NCI-H345 treated with DMSO at 0.1 percent for 48 hours (cell line): Measurements from ENCODE around the gene PAK1.
"Not testable (repeated sequence)": the region's sequence is repeated elsewhere in the genome, so short reads cannot be mapped to it uniquely, and the experiment has no call there.

Source experiments
- DNase-seq: peaks from one replicate; lab custom pipeline; 2025; ENCODE audit not compliant: unreplicated experiment; lab: John Stamatoyannopoulos, UW

PAK1 gene

DNA sequence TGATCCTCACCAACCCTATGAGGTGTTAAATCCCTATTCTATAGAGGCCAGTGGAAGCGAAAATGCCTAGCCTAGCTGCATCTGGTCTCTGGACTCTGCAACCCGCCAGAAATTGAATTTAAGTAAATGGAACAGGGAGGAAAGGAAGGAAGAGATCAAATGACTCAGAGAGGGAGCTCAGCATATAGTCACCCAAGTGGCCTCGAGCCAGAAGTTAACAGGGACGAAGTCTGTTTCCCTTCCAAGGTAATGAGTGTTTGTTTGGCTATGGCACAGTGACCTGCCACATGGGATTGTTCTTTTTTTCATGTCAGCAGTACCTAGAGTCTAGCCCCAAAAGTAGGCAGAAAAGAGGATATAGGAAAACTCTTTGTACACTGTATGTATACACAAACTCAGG lies 66.3 kb downstream of the PAK1 start:
- no peak for DNase-seq

DNA sequence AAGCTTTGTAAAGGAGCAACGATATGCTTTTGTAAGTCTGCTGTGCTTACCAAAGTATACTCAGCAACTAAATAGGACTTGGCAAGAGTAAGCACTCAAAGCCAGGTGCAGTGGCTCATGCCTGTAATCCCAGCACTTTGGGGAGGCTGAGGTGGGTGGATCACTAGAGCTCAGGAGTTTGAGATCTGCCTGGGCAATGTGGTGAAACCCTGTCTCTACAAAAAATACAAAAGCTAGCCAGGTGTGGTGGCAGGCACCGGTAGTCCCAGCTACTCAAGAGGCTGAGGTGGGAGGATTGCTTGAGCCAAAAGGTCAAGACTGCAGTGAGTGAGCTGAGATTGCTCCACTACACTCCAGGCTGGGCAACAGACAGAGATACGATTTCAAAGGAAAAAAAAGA lies 67.5 kb downstream of the PAK1 start:
- no peak for DNase-seq

DNA sequence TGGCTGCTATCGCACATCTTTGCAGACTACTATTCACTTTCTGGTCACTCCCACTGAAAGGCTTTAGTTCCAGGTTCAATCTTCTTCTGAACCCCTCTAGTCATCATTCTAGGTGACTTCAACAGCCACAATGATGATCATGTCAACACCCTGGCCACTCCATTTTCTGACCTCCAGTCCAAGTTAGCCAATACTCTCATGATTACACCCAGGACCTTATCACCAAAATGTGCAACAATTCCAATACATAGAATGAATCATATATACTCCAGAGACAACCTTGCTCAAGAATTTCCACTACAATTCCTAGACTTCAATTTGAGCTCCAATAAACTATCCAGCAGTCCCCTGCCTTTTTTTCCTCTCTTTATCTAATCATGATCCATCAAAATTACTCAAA lies 70.7 kb downstream of the PAK1 start:
- DNase-seq, result no peak

DNA sequence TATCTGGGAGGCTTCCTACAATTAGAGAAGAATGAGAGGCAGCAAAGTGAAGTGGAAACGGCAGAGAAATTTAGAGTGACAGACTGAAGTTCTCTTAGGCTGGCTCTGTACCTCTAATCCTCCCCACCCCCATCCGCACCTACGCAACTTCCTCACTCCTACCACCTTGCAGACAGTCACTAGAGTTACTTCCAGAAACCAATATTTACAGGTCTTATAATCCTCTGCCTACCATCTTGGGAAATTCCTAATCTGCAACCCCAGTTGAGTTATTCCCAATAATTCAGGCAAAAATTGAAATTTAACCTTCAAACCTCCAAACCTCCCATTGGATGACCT lies 71.7 kb downstream of the PAK1 start:
- DNase-seq, result no peak

- no peak for DNase-seq
These were observed 72.2 kb downstream of the PAK1 start for GRCh38 chr11:77401486-77402217.

- no peak for DNase-seq
These were observed 73.0 kb downstream of the PAK1 start for GRCh38 chr11:77400775-77401449.

- DNase-seq, result no peak
These were observed 73.6 kb downstream of the PAK1 start for GRCh38 chr11:77400271-77400670.

DNA sequence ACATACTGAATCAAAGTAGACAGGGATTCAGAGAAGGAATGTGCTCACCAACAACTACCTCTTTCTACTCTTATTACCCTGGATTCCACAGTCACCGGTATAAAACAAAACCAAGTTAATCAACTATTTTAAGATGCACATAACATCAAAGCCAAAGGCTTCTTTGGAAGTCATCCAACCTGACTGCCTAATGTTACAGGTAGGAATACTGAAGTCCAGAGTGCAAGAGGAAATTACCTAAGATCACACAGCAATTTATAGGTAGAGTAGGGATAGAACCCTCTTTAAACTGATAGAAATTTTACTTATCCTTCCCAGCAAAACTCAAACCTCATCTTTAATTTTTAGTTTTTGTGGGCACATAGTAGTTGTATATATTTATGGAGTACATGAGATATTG lies 76.3 kb downstream of the PAK1 start:
- no peak for DNase-seq

DNA sequence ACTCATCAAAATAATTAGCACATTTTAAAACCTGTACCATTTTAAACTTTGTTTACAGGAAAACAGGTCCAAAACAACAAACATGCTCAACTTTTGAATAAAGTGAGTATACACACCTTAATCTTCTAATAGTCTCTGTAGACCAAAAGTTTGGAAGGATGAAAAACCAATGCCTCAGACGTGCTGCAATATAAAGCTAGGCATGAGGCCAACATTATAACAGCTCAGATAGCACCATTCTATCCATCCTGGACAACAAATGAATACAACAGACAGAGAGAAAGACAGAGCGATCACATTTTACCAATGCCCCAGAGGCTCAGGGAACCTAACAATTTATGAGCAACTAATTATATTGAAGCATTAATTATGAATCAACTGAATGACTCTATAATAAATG lies 77.0 kb downstream of the PAK1 start:
- DNase-seq, result no peak

GRCh38 chr11:77396305-77396704 lies 77.6 kb downstream of the PAK1 start:
- DNase-seq, result no peak

DNA sequence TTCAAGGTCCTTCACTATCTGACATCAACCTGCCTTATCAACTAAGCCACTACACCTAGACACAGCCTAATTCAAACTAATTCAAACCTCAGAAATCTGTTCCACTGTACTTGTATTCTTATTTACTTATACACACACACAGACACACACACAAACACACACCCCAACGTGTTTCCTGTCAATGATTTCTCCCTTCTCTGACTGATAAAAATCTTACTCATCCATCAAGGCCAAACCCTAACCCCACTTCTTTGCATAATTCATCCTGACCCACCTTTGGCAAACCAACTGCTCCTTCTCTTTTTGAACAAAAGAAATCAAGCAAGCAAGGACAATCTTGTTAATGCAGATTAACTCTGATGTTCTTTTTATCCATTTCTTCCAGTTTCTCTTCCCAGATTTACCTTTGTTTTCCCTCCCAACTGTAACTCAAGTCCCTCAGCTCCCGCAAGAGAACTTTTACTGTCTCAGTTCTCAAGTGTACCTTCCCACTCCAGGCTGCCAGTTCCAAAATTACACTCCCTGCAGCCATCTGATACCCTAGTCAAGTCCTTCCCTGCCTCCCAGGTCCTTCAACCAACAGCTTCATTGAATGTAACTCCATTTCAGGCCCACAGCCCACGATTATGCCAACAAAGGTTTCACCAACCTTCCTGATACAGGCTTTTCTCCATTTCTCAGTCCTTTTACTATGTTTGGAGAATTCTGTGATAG lies 78.3 kb downstream of the PAK1 start:
- no peak for DNase-seq

DNA sequence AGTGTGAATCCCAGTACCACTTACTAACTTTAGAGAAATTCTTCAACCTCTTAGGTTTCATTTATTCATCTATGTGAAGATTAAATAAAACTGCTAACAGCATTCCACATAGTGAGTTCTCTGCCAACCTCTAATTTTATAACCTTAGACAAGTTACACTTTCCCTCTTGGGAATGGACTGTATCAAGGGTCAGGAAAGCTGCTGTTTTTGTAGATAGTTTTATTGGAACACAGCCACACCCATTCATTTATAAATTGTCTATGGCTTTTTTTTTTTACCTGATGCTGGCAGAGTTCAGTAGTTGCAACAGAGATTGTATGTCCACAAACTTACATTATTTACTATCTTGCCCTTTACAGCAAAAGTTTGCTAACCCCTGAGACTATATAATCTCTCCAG lies 81.1 kb downstream of the PAK1 start:
- DNase-seq, result no peak

- DNase-seq, result no peak
These were observed 86.2 kb downstream of the PAK1 start for GRCh38 chr11:77387701-77388100.

- no peak for DNase-seq
These were observed 87.7 kb downstream of the PAK1 start for GRCh38 chr11:77386178-77386577.

DNA sequence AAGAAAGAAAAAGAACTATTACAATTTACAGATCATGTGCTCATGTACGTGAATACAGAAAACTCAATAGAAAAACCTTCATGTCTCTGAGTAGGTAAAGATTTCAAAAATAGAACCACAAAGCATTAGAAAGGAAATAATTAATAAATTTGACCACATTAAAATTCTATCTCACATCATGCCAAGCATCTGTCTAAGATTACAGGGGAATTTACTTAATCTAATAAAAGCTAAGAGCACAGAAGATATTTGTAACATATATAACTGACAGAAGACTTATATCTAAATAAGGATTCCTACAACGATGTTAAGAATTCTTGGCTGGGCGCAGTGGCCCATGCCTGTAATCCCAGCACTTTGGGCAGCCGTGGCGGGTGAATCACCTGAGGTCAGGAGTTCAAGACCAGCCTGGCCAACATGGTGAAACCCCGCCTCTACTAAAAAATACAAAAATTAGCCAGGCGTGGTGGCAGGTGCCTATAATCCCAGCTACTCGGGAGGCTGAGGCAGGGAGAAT lies 88.6 kb downstream of the PAK1 start:
- not testable (repeated sequence) for DNase-seq

DNA sequence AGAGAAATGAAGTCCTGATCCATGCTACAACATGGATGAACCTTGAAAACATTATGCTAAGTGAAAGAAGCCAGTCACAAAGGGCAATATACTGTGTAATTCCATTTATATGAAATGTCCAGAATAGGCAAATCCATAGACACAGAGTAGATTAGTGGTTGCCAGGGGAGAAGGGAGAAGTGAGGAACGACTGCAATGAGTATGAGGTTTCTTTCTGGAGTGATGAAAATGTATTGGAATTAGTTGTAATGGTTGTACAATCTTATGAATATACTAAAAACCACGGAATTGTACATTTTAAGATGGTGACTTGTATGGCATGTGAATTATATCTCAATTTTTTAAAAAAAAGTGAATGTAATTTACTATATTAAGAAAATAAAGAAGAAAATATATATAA lies 89.3 kb downstream of the PAK1 start:
- DNase-seq, result no peak

DNA sequence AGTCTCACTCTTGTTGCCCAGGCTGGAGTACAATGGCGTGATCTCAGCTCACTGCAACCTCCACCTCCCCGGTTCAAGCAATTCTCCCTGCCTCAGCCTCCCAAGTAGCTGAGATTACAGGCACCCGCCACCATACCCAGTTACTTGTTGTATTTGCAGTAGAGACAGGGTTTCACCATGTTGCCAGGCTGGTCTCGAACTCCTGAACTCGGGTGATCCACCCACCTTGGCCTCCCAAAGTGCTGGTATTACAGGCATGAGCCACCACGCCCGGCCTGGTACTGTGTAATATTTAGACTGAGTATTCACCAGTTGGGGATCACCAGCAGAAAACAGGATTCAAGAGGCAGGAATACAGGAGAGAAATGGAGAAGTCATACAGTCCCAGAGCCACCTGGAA lies 90.5 kb downstream of the PAK1 start:
- DNase-seq, result not testable (repeated sequence)

- DNase-seq, result no peak
These were observed 91.9 kb downstream of the PAK1 start for GRCh38 chr11:77381729-77382665.

DNA sequence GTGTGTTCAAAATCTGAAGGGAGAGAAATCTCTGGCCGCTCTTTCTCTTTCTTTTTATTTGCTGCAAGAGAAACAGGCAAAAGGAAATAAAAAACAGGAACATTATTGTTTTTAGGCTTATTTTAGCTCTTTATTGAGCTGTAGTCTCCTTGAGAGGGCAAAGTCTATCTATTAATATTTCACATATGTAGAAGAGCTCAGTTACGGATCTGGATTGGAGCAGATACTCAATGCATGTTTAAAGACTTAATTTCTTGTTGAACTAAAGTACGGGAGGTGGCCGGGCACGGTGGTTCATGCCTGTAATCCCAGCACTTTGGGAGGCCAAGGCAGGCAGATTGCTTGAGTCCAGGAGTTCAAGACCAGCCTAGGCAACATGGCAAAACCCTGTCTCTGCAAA lies 94.0 kb downstream of the PAK1 start:
- DNase-seq, result no peak

GRCh38 chr11:77379253-77379652 lies 94.6 kb downstream of the PAK1 start:
- DNase-seq, result no peak

- DNase-seq, result no peak
These were observed 96.2 kb downstream of the PAK1 start for GRCh38 chr11:77377734-77378133.
